Activated CD4-positive, alpha-beta T cell treated with anti-CD3 and anti-CD28 coated beads, Interleukin-2, Interleukin-6, amounts not matched to agents 100 ng/mL and 50 ng/mL, durations not matched to agents 16 hours and 8 hours (primary cell): ENCODE results near the gene FMNL3.

Source experiments
- DNase-seq: peaks from one replicate; pipeline ENCODE4 v3.0.0-alpha.2; 2020

Gene FMNL3

DNA sequence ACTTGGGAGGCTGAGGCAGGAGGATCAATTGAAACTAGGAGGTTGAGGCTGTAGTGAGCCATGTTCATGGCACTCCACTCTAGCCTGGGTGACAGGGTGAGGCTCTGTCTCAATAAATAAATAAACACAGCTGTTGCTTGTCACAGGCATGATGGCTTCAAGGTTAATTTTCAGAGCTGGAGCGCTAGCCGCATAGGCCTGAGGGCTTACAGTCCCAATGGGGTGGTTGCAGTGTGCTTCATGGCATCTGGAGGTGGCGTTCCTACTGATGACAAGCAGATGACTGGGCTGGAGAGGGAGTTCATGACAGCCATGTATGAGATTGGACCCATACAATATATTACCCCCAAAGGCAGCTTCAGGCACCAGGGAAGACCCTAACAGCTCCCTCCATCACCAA lies 1.6 kb upstream of the FMNL3 start:
- DNase-seq: no peak

DNA sequence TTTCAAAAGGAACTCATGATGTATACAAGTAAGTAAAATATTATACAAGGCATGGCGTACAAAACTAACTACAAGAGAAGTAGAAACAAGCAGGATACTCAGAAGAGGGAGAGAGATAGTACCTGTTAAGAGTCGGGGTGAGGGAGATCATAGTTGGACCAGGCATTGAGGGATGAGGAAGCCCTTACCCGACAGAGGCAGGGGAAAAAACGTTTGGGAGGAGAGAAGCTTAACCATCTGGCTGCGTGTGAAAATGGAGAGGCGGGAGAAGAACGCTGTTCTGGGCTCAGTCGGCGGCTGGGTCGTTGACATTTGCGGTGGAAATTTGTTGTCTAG lies 575 bp upstream of the FMNL3 start:
- DNase-seq: no peak

DNA sequence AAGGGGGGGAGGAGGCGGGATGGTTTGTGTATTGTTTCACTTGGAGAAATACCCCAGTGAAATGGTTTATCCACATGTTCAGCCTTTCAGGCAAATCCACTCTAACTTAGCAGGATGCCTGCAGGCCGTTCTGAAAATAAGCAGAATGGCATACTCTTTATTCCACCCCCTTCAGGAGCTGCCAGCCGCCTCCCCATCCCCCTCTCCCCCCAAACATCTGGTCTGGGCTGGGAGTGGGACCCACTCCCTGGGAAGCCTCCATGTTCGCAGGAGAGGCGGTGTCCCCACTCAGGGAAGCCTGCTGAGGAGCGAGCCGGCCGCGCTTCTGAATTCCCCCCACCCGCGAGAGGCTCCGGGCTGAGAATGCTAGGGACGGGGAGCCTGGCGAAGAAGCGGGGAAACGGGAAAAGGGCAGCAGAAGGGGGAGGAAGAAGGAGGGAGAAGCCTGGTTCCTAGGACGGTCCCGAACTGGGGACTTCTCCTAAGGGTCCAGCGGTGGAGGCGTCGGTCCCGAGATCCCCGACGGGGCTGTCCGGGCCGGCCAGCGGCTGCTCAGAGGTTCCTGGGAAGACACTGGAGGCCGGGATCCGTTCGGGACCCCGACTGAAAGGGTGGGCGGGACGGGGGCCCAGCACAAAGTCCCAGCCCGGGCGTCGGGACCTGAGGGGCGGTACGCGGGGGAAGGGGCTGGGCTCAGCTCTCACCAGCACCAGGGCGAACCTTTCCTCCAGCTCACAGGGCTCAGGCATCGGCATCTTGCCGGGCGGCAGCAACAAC lies 666 bp downstream of the FMNL3 start:
- DNase-seq: peak; percentile 15

DNA sequence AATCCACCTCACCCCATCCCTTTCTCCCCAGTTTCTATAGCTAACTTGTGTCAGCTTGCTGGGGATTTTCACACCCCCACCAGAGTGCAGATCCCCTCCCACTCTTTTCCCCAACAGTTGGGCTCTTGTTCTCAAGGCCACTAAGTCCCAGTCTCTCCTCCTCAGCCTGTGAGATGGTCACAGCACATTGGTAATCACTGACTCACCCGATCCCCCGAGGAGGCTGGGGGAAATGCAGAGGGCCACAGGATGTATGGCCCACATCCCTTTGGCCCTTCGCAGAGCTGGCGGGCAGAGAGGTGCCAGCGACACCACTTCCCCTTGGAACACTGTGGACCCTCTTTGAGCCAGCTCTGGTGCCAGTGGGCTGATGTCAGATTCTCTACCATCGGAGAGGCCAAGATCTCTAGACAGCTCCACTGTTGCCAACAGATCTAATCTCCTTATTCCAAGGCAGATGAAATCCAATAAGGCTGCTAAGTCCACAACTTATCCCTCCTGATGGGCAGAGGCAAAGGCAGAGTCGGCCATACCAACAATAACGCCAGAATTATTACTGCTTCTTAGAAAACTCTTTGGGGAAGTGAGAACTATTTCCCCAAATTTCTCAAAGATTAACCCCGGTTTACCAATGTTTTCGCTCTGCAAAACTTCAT lies 1.6 kb downstream of the FMNL3 start:
- peak; percentile 47 for DNase-seq

DNA sequence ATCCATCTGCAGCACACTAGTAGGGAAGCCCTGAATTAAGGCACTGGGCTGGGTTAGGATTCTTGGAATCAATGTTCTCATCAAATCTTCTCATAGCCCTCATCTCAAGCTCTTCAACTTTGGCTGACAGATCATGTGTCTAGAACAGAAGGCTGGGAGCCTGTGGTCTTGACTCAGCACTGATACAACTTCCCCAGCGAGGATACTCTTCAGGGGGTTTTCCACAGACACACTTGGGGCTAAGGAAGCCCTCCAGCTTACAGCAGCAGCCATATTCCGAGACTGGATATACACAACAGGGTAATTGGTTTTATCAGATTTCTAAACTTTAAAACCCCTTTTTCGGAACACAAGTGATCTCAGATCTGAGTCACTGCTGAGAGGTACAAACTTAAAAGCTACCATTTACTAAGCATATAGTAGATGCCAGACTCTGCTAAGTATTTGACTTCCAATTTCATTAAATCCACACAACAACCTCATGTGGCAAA lies 3.5 kb downstream of the FMNL3 start:
- DNase-seq: peak; percentile 70

DNA sequence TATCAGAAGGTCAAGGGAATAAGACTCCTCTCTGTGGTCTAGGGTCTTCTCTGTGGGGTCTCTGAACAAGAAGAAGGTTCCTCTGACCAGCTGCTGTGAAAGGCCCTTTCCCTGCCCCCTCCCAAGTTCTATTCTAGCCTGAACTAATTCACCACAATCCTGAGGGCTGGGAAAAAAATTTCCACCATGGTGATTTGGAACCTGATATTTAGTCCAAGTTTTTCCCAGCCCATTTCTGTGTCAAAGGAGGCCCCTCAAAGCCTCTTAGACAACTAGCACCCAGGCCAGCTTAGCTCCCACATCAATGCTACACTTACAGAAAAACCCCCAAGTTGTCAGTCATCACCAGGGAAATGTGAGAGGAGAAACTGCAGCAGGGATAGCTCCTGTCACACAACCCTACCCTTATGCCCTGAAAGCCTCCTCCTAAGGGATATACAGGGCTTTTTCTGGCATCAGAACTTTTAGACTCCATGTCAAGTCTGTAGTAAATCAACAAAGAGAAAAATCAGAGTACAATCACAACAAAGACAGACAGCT lies 4.5 kb downstream of the FMNL3 start:
- DNase-seq: no peak

DNA sequence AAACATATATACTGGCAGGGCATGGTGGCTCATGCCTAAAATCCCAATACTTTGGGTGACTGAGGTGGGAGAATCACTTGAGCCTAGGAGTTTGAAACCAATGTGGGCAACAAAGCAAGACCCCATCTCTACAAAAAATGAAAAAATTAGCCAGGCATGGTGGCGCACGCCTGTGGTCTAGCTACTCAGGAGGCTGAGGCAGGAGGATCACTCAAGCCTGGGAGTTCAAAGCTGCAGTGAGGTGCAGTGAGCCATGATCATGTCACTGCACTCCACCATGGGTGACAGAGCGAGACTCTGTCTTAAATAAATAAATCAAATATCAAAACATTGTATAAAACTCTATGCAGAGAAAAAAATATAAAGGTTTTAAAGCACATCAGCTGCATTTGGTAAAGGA lies 5.2 kb downstream of the FMNL3 start:
- DNase-seq: no peak

DNA sequence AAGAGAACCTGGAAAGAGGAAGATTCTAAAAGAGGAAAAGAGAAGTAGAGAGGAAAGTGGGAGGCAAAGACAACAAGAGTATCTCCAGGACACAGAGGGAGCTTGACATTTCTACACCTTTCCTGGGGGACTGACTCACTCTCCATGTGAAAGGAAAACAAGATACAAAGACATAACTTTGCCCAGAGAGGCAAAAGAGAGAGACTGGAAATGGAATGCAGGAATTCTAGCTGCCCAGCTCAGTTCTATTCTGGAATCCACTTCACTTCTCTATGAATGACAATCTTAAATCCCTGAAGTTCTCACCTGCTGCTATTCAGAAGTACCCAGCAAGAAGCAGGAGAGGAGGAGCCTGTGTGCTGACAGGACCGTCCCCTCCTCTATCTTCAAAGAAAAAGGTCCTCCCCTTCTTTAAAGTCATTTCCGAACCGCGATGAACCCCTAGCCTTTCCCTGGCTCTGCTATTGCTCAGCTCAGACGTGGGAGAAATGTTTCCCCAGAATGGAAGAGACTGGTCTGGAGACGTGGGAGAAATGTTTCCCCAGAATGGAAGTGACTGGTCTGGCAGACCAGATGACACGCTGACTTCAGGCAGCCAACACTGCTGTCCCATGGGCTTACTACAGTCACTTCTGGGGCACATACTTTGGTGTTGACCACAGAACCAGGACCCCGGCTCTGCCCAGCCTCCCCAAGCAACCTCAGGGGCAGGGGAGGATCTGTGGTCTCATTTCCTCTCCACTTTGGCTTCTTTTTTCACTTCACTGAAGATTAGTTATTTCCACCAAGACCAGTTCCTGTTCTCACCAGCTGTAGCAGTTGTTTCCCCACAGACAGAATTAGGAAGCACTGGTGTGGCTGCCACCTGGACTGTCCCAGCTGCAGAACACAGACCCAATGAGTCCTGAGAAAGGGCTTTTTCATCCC lies 8.3 kb downstream of the FMNL3 start:
- DNase-seq: peak; percentile 58

DNA sequence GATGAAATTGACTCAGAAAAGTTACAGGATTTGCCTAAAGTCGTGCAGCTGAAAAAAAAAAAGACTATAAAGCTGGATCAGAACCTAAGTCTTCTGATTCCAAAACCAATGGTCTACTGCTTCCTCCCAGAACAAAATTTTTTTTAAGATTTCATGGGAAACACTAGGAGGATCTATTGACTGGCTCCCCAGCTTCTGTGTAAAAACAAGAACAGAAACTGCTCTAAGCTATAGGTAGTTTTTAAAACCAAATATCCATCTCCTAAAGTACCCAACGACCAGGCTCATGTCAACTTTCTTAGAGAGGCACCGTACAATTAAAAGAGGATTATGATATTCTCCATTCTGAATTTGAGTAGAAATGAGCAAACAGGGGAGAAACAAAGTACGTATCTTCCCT lies 9.4 kb downstream of the FMNL3 start:
- DNase-seq: no peak

DNA sequence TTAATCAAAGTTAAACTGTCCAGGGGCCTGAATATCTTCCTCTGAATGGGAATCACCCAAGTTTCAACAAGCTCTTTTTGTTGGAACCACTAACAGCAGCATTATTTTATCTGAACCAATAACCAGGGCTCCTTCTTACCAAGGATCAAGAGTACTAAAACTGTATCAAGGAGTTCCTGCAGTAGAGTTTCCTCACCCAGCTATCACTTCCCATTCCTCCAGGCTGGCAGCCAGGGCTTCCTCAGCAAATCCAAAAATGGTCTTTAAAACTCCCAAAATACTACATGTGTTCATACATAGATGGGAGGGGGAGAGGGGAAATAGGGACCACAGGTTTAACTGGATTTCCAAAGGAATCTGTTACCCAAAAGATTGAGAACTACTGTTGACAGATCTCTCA lies 10.5 kb downstream of the FMNL3 start:
- DNase-seq: no peak

DNA sequence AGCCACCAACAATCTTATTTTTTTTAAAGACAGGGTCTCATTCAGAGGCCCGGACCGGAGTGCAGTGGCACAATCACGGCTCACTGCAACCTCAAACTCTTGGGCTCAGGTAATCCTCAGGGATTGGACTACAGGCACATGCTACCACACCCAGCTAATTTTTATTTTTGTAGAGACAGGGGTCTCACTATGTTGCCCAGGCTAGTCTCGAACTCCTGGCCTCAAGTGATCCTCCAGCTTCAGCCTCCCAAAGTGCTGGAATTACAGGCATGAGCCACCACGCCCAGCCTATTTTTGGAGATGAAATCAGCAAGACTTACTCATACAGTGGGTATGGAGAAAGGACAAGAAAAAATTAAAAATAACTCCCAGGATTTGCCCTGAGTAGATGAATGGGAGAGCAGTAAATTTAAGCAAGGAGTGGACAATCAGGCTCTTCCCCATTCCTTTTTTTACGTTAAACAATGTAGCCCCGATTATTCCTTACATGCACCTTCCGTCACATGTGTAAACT lies 13.2 kb downstream of the FMNL3 start:
- no peak for DNase-seq

DNA sequence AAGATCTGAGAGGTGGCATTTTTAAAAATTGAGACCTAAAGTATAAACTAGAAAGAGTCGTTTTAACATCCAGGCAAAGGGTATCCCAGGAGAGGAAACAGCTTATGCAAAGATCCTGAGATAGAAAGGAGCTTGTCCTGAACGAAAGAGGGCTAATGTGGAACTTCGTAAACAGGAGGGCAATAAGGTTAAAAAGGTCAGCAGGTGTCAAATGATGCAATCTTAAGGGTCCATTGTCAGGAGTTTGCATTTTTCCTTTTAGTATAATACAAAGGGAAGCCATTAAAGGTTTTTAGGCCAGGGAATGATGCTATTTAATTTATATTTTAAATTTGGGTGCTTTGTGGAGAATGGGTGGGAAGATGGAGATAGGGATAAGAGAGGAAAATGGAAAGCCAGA lies 14.4 kb downstream of the FMNL3 start:
- DNase-seq: no peak

DNA sequence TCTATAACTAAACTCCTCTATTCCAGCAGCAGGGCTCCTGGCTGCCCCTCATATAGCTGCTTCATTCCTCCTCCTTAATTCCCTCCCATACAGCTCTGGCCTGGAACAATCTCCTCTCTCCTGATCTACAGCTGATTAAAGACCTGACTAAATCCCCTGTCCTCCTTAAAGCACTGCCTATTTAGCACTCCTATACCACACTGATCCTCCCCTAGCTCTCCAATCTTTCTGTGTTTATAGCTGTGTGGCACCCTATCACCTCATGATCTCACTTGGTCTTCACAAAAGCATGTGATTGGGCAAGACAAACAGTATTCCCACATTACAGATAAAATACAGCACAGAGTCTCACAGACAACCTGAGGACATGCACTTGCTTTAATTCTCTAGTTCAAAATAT lies 17.4 kb downstream of the FMNL3 start:
- no peak for DNase-seq

DNA sequence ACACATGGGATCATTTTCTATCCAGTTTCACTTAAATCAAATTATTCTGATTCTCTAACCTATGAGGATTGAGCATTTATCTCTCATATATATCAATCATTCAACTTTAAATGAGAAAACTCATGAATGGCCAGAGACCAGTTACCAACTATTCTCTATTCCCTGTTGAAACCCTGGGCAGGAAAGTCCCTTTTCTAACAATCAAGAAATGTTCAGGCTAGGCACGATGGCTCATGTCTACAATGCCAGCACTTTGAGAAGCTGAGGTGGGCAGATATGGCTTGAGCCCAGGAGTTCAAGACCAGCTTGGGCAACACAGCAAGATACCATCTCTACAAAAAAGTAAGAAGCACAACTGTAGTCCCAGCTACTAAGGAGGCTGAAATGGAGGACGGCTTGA lies 18.0 kb downstream of the FMNL3 start:
- no peak for DNase-seq

DNA sequence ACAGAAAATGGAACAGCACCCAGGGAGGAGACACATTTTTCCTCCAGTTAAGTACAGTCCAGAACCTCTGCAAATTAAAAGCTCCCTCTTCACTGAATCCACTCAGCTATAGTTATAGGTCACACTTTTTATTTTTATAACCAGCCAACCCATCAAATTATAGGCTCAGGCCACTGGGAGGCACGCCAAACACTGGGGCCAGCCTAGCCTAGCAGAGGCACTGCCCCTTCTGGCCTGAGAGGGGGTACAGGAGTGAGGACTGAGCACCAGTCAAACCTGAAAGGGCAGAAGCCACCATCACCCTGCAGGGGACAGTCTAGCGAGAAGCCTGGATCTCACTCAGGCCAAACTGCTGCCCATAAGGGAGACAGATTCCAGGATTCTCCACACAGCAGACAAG lies 19.3 kb downstream of the FMNL3 start:
- no peak for DNase-seq

DNA sequence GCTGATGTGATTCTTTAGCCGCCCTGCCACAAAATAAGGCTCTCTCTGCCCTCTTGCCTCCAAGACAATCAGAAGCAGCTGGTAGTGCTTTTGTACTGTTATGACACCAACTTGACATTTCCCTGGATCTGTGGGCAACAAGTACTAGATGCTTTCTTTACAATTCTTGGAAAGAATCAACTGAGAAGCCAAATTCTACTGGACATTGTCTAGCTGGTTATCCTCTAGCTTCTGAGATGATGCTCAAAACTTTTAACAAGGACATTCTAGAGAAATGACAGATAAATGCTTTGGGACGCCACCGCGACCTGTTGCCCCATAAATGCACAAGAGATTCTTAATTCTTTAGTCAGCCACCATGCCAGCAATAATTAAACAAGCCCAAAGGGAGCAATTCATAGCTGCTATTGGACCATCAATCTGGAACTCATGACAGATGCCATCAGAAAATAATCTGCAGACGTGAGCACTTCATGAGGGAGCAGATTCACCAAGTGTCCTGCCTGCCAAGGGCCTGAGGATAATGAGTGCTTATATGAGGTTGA lies 22.8 kb downstream of the FMNL3 start:
- DNase-seq: no peak

DNA sequence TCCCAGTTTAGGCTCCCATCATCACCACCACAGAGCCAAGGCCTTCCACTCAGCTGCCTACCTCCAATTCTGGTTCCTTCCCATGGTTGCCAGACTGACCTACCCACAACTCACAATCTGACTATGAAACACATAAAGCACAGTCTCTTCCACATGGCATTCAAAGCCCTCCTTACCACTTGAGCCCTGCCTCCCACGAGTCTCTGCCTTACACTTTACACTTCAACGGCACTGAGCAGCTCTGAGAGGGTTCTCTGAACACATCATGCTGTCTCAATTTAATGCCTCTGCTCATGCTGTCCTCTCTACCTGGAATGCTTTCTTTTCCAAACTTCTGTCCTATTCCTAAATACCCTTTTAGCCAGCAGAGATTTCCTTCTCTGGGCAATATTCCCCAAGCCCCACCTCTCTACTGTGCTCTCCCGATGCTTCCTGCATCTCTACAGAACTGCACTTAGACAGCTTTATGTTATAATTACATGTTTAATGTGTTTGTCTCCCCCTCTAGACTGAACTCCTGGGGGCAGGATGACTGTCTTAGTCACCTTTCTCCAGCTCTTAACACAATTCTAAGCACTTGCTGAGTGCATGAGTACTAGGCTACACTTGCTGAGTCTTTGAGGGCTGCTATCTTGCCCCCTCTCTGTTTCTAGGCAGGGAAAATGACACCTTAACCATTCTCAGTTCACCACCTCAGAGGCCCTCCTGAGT lies 23.5 kb downstream of the FMNL3 start:
- no peak for DNase-seq

DNA sequence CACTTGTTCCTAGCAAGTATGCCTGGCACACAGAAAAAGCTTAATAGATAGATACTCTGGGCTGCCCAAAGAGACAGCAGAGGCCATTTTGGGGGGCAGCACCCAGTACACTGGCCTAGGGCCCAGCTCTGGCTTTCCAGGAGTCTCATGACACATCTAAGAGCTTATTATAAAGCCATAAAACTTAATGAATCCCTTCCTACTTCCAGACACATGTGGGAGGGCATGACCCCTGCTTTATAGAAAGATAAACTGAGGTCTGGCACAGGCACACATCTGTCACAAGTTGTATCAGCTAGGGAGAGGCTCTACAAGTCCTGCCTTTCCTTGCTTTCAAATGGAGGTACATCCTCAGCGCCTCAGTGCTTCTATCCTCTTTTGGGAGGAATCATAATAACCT lies 27.1 kb downstream of the FMNL3 start:
- no peak for DNase-seq

DNA sequence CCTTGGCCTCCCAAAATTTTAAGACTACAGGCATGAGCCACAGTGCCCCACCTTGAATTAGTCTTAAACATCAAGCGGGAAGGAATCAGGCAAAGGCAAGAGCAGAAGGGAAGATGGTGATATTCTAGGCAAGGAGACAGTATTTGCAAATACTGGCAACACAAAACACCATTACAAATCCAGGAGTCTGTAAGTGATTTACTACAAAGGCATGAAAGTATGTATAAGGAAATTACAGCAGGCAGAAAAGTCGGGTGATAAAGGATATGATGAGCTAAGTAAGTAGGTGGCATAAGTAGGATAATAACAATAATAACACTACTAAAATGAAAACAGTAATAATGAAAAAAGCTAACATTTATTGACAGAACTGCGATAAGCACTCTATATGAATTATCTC lies 28.5 kb downstream of the FMNL3 start:
- DNase-seq: no peak

DNA sequence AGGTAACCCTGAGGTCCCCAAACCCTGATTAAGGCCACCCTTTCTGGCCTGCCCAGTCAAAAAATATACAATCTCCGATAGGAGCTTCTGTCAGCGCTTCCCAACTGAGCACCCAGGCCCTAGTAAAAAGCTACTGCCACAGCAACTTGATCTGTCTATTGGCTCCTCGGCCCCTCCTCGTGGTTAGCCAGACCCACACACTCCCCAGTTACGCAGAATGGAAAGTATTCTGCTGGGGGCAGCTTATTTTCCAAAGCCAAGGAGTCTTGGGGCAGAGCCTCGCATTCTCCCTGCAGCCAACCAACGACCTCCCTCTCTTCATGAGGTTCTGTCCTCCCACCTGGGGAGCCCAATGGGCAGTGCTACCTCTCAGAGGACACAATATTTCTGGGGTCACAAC lies 32.1 kb downstream of the FMNL3 start:
- no peak for DNase-seq

DNA sequence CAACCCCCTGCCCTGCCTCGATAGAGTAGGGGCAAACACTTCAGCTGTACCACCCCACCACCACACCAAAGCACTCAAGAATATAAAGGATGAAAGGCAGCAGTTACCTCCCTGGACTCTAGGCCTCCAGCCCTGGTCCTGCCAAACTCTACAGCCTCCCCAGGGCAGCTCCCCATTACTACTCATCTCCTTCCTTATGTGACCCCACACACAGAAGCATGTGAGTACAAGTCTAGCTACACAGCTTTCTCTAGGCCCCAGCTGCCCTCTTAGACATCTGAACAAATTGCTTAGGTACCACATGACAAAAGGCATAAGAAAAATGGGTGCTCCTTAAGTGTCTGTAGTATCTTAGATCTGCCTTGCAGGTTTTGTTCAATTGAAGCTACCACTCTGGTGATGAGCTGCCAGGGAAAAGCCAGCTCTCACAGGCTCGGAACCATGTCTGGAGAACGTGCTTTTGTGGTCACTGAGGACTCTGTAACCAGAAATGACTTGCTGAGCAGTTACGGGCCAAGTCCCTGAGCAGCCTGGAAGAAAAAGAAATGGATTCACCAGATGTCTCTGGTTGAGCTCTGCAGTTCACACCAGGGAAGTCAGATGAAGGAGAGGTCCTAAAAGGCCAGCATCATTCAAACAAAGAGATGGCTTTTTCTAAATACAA lies 32.8 kb downstream of the FMNL3 start:
- no peak for DNase-seq
